HCT116 (cell line): ENCODE results near the gene FATE1. TPM values are rescaled to one million over a fixed set of nuclear protein-coding genes. Genes with fewer than 3 reads are reported as not detected.

ENCODE experiments used
- ATAC-seq: fragments of 200-7000 bp; cut with Tn5 transposase; 2 replicates; pipeline ENCODE4 v1.9.1; 2020; ENCODE audit warnings: mild to moderate bottlenecking, moderate library complexity
- BruUV-seq: library from RNA; stranded (reverse); fragments of 400-500 nt; replicated peaks from 2 replicates; lab custom pipeline; 2021; lab: Mats Ljungman, UMichigan
- CTCF ChIA-PET: fragments of 300-600 bp; sonication (Branson Sonifier 250); formaldehyde crosslinking; loops from one replicate; lab custom pipeline; 2021; ENCODE audit warnings: antibody characterized with exemption; lab: Charles Lee
- POLR2A ChIA-PET: fragments of 300-600, 350-600 bp; sonication (Branson Sonifier 250); formaldehyde crosslinking; loops from one replicate; lab custom pipeline; 2021; ENCODE audit warnings: antibody characterized with exemption; lab: Charles Lee
- RAD21 ChIA-PET, 2 experiments: fragments of 300-600 bp; sonication (Branson Sonifier 250); formaldehyde crosslinking; loops; one replicate each; lab custom pipeline; 2023; ENCODE audit warnings: low total read pairs in 2 of 2; ENCODE audit not compliant: uncharacterized antibody in 2 of 2, unreplicated experiment in 2 of 2, low non-redundant PET in 1 of 2; lab: Charles Lee
- DNase-seq: peaks from one replicate; pipeline ENCODE4 v3.0.0-alpha.2; 2010; ENCODE audit warnings: low read depth, low spot score
- H2AFZ ChIP-seq: fragments of 200-600 bp; shearing (Covaris generic), sonication (generic); 2 replicates; pipeline ENCODE4 v1.6.1; 2017; ENCODE audit warnings: low read depth, mixed run types, mixed read lengths, antibody characterized with exemption, low read length; ENCODE audit not compliant: poor library complexity, severe bottlenecking
- H3K27ac ChIP-seq: 2 replicates; pipeline ENCODE4 v1.5.1; 2012; ENCODE audit warnings: low read depth, low read length
- H3K27me3 ChIP-seq: fragments of 200-600 bp; sonication (generic); 2 replicates; pipeline ENCODE4 v1.6.1; 2016; ENCODE audit warnings: mixed run types, low read length, mixed read lengths; ENCODE audit not compliant: insufficient read depth
- H3K36me3 ChIP-seq, 2 experiments: fragments of 200-500 bp in 1 of 2; fragments of 200-600 bp in 1 of 2; sonication (Bioruptor generic) in 1 of 2; sonication (generic) in 1 of 2; 2 replicates each; pipeline versions ENCODE4 v1.5.1 to v1.6.1; 2014 to 2016; ENCODE audit warnings: low read length in 2 of 2, inconsistent platforms in 1 of 2, mixed read lengths in 1 of 2, mixed run types in 1 of 2; ENCODE audit not compliant: insufficient read depth in 2 of 2, control insufficient read depth in 1 of 2
- H3K4me1 ChIP-seq, 2 experiments: fragments of 200-600 bp in 1 of 2; sonication (generic) in 1 of 2; 2 replicates each; pipeline versions ENCODE4 v1.5.1 to v1.6.1; 2012 to 2017; ENCODE audit warnings: low read length in 2 of 2, inconsistent platforms in 1 of 2, mild to moderate bottlenecking in 1 of 2, mixed read lengths in 1 of 2, mixed run types in 1 of 2, moderate library complexity in 1 of 2; ENCODE audit not compliant: insufficient read depth in 2 of 2, control insufficient read depth in 1 of 2
- H3K4me2 ChIP-seq: fragments of 200-600 bp; sonication (generic); 2 replicates; pipeline ENCODE4 v1.6.1; 2017; ENCODE audit warnings: mixed run types, low read length, mixed read lengths
- H3K4me3 ChIP-seq, 2 experiments: fragments of 200-600 bp in 1 of 2; sonication (generic) in 1 of 2; replicated peaks in 1 of 2; 2 replicates each; pipeline ENCODE4 v1.5.1; 2011 to 2016; ENCODE audit warnings: low read length in 2 of 2, control low read depth in 1 of 2, low read depth in 1 of 2, mild to moderate bottlenecking in 1 of 2, mixed read lengths in 1 of 2, mixed run types in 1 of 2
- H3K79me2 ChIP-seq: fragments of 200-600 bp; sonication (generic); 2 replicates; pipeline ENCODE4 v1.6.1; 2017; ENCODE audit warnings: mild to moderate bottlenecking, mixed run types, low read length, moderate library complexity, mixed read lengths; ENCODE audit not compliant: insufficient read depth
- H3K9ac ChIP-seq: fragments of 200-600 bp; sonication (generic); 2 replicates; pipeline ENCODE4 v1.6.1; 2016; ENCODE audit warnings: low read length, mixed read lengths
- H3K9me2 ChIP-seq: fragments of 200-600 bp; sonication (generic), shearing (Covaris generic); 2 replicates; pipeline ENCODE4 v1.6.1; 2017; ENCODE audit warnings: mixed run types, mild to moderate bottlenecking, moderate library complexity; ENCODE audit not compliant: insufficient read depth
- H3K9me3 ChIP-seq, 2 experiments: fragments of 200-500 bp in 1 of 2; fragments of 200-600 bp in 1 of 2; sonication (Bioruptor generic) in 1 of 2; sonication (generic) in 1 of 2; 2 replicates each; pipeline ENCODE4 v1.6.1; 2014 to 2017; ENCODE audit warnings: low read length in 2 of 2, mixed read lengths in 2 of 2, inconsistent platforms in 1 of 2, low read depth in 1 of 2, mild to moderate bottlenecking in 1 of 2, mixed run types in 1 of 2, moderate library complexity in 1 of 2; ENCODE audit not compliant: control insufficient read depth in 1 of 2, insufficient read depth in 1 of 2
- H4K20me1 ChIP-seq: fragments of 200-600 bp; sonication (generic), shearing (Covaris generic); 2 replicates; pipeline ENCODE4 v1.6.1; 2017; ENCODE audit warnings: mixed run types, mild to moderate bottlenecking, moderate library complexity; ENCODE audit not compliant: insufficient read depth
- ATF3 ChIP-seq: IDR thresholded peaks from 2 replicates; pipeline ENCODE4 v1.6.1; 2012
- CBX3 ChIP-seq: IDR thresholded peaks from 2 replicates; pipeline ENCODE4 v1.6.1; 2012; ENCODE audit warnings: low read depth
- CEBPB ChIP-seq: IDR thresholded peaks from 2 replicates; pipeline ENCODE4 v1.6.1; 2012; ENCODE audit warnings: low read depth
- EZH2phosphoT487 ChIP-seq: fragments of 200-600 bp; IDR thresholded peaks from 2 replicates; pipeline ENCODE4 v1.6.1; 2018; ENCODE audit warnings: antibody characterized with exemption, borderline replicate concordance
- FOSL1 ChIP-seq: IDR thresholded peaks from 2 replicates; pipeline ENCODE4 v1.6.1; 2012; ENCODE audit warnings: low read depth
- JUND ChIP-seq: IDR thresholded peaks from 2 replicates; pipeline ENCODE4 v1.6.1; 2012
- POLR2AphosphoS5 ChIP-seq: IDR thresholded peaks from 2 replicates; pipeline ENCODE4 v1.6.1; 2011; ENCODE audit warnings: mild to moderate bottlenecking, low read depth, low read length, moderate library complexity
- RAD21 ChIP-seq: IDR thresholded peaks from 2 replicates; pipeline ENCODE4 v1.6.1; 2012; ENCODE audit warnings: low read depth, mild to moderate bottlenecking
- SIN3A ChIP-seq: IDR thresholded peaks from 2 replicates; pipeline ENCODE4 v1.6.1; 2012; ENCODE audit warnings: low read depth
- SRF ChIP-seq: IDR thresholded peaks from 2 replicates; pipeline ENCODE4 v1.6.1; 2012; ENCODE audit warnings: low read depth
- TCF7L2 ChIP-seq: IDR thresholded peaks from 2 replicates; pipeline ENCODE4 v1.7.0; 2011; ENCODE audit warnings: borderline replicate concordance, inconsistent platforms; ENCODE audit not compliant: insufficient read depth, insufficient read length; ENCODE audit errors: extremely low read depth
- YY1 ChIP-seq: IDR thresholded peaks from 2 replicates; pipeline ENCODE4 v1.6.1; 2011; ENCODE audit warnings: low read length, low read depth, moderate library complexity, mild to moderate bottlenecking; ENCODE audit not compliant: insufficient replicate concordance; ENCODE audit errors: extremely low read depth
- intact Hi-C: fragments of 100-400 bp; cut with micrococcal nuclease; formaldehyde crosslinking; loops from 2 replicates; pipeline ENCODE4 v1.10.0; 2022
- total RNA-seq: library from RNA; stranded (reverse); gene quantifications from one replicate; pipeline ENCODE4 v1.2.1, GENCODE V29; 2021; ENCODE audit not compliant: unreplicated experiment
- TF ChIP-seq, protein P1 (sequence below): IDR thresholded peaks from 2 replicates; pipeline ENCODE4 v1.6.1; 2012; ENCODE audit warnings: low read depth
- TF ChIP-seq, protein P2 (sequence below): IDR thresholded peaks from 2 replicates; pipeline ENCODE4 v1.6.1; 2011; ENCODE audit warnings: mild to moderate bottlenecking, low read length, moderate library complexity; ENCODE audit not compliant: insufficient replicate concordance; ENCODE audit errors: extremely low read depth
- TF ChIP-seq, protein P3 (sequence below): IDR thresholded peaks from 2 replicates; pipeline ENCODE4 v1.6.1; 2012
- TF ChIP-seq, protein P4 (sequence below), 3 experiments: fragments of 200-600 bp in 1 of 3; sonication (generic) in 1 of 3; IDR thresholded peaks in 2 of 3; conservative IDR thresholded peaks in 1 of 3; 2 replicates each; pipeline ENCODE4 v1.5.1; 2012 to 2017; ENCODE audit warnings: low read depth in 2 of 3, low read length in 2 of 3, antibody characterized with exemption in 1 of 3, borderline replicate concordance in 1 of 3, control low read depth in 1 of 3, mild to moderate bottlenecking in 1 of 3, mixed read lengths in 1 of 3, mixed run types in 1 of 3, moderate library complexity in 1 of 3; ENCODE audit not compliant: insufficient read depth in 1 of 3

FATE1 gene
- total RNA-seq, 1 experiment from 2014 or later: not detected

DNA sequence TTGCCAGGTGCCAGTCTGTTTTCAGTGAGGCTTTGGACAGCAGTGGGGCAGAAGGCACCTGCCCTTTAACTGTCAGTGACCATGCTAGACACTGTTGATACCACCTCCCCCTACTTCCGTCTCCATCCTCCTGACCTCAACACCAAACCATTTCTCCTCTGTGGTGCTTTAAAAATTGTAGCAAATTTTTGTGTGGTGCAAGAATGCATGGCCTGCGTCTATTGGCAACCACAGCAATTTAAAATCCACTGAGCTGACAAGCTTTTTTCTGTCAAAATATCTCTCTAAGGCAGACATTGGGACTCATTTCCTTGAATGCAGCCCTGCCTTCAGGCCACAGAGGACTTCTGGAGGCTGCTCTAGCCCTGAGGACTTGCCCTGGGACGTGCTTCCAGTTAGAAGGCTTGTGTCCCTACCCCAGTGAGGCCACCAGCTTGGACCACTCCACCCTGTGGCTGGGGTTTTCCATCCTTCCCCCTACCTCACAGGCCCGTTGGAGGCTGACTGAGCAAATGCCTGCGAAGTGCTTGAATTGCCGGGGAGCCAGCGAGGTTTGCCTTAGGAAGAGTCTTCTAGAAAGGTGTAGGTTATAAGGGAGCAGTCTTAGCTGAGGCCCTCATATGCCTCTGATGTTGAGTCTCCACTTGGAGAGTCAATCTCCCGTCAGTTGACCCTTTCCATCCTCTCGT is 13.7 kb upstream of the FATE1 start:
- intact Hi-C loops: no loop called here
- no TSS peak for BruUV-seq
- H3K27ac ChIP-seq: no peak overlapping the region
- ChIA-PET POLR2A (no interaction called here), CTCF (no interaction called here), RAD21 (no interaction called here)
- no peaks in the 10 kb centered on the region for H3K79me2 ChIP-seq
- no peaks in the 10 kb centered on the region for H3K27me3 ChIP-seq
- no peaks in the 10 kb centered on the region for H3K4me1 ChIP-seq
- H3K4me2 ChIP-seq: no peak overlapping the region
- H3K36me3 ChIP-seq: no peaks in the 10 kb centered on the region
- TF ChIP-seq YY1: no peak
- TF ChIP-seq, protein P1, sequence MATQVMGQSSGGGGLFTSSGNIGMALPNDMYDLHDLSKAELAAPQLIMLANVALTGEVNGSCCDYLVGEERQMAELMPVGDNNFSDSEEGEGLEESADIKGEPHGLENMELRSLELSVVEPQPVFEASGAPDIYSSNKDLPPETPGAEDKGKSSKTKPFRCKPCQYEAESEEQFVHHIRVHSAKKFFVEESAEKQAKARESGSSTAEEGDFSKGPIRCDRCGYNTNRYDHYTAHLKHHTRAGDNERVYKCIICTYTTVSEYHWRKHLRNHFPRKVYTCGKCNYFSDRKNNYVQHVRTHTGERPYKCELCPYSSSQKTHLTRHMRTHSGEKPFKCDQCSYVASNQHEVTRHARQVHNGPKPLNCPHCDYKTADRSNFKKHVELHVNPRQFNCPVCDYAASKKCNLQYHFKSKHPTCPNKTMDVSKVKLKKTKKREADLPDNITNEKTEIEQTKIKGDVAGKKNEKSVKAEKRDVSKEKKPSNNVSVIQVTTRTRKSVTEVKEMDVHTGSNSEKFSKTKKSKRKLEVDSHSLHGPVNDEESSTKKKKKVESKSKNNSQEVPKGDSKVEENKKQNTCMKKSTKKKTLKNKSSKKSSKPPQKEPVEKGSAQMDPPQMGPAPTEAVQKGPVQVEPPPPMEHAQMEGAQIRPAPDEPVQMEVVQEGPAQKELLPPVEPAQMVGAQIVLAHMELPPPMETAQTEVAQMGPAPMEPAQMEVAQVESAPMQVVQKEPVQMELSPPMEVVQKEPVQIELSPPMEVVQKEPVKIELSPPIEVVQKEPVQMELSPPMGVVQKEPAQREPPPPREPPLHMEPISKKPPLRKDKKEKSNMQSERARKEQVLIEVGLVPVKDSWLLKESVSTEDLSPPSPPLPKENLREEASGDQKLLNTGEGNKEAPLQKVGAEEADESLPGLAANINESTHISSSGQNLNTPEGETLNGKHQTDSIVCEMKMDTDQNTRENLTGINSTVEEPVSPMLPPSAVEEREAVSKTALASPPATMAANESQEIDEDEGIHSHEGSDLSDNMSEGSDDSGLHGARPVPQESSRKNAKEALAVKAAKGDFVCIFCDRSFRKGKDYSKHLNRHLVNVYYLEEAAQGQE: no peak
- no peak for TF ChIP-seq ATF3
- TF ChIP-seq SRF: no peak
- no peak for TF ChIP-seq CEBPB
- no peak for TF ChIP-seq TCF7L2
- TF ChIP-seq RAD21: no peak
- TF ChIP-seq JUND: no peak
- TF ChIP-seq EZH2phosphoT487: no peak
- TF ChIP-seq, protein P2, sequence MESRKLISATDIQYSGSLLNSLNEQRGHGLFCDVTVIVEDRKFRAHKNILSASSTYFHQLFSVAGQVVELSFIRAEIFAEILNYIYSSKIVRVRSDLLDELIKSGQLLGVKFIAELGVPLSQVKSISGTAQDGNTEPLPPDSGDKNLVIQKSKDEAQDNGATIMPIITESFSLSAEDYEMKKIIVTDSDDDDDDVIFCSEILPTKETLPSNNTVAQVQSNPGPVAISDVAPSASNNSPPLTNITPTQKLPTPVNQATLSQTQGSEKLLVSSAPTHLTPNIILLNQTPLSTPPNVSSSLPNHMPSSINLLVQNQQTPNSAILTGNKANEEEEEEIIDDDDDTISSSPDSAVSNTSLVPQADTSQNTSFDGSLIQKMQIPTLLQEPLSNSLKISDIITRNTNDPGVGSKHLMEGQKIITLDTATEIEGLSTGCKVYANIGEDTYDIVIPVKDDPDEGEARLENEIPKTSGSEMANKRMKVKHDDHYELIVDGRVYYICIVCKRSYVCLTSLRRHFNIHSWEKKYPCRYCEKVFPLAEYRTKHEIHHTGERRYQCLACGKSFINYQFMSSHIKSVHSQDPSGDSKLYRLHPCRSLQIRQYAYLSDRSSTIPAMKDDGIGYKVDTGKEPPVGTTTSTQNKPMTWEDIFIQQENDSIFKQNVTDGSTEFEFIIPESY: no peak
- TF ChIP-seq, protein P3, sequence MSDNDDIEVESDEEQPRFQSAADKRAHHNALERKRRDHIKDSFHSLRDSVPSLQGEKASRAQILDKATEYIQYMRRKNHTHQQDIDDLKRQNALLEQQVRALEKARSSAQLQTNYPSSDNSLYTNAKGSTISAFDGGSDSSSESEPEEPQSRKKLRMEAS: no peak
- no peak for TF ChIP-seq POLR2AphosphoS5
- no peak for TF ChIP-seq CBX3
- TF ChIP-seq, protein P4, sequence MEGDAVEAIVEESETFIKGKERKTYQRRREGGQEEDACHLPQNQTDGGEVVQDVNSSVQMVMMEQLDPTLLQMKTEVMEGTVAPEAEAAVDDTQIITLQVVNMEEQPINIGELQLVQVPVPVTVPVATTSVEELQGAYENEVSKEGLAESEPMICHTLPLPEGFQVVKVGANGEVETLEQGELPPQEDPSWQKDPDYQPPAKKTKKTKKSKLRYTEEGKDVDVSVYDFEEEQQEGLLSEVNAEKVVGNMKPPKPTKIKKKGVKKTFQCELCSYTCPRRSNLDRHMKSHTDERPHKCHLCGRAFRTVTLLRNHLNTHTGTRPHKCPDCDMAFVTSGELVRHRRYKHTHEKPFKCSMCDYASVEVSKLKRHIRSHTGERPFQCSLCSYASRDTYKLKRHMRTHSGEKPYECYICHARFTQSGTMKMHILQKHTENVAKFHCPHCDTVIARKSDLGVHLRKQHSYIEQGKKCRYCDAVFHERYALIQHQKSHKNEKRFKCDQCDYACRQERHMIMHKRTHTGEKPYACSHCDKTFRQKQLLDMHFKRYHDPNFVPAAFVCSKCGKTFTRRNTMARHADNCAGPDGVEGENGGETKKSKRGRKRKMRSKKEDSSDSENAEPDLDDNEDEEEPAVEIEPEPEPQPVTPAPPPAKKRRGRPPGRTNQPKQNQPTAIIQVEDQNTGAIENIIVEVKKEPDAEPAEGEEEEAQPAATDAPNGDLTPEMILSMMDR (IDR thresholded peaks at IDR 0.05 in 2 of 3, conservative IDR thresholded peaks at IDR 0.05 in 1 of 3; ENCODE audit: borderline replicate concordance in 1 of 3, insufficient read depth in 1 of 3, low read depth in 2 of 3, low read length in 2 of 3): no peak
- no peak for TF ChIP-seq SIN3A
- no peak for TF ChIP-seq FOSL1
- no peak for DNase-seq
- H3K9ac ChIP-seq: no peak overlapping the region
- no peak overlapping the region for H3K4me3 ChIP-seq
- no peaks in the 10 kb centered on the region for H3K9me2 ChIP-seq
- H4K20me1 ChIP-seq: no peaks in the 10 kb centered on the region
- H2AFZ ChIP-seq: no peak overlapping the region
- ATAC-seq: no peak
- no peaks in the 10 kb centered on the region for H3K9me3 ChIP-seq
